ENCODE results near the gene OSBPL2. TPM values are rescaled to one million over a fixed set of nuclear protein-coding genes. Genes with fewer than 3 reads are reported as not detected.

Gene OSBPL2
- total RNA-seq, 1 experiment from 2014 or later = 49.5 TPM

DNA sequence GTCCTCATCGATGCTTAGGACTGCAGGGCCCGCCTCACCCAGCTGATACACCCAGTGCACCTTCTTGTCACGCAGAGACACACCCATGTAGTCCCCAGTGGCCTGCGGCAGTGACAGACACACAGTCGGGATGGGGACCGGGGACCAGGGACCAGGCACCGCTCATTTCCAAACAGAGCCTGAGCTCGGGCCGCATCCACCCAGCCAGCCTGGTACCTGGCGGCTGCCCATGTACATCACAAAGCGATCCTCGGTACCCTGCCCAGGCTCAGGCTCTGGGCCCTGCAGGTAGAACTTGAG, 76.0 kb downstream of the OSBPL2 start:
- no peak overlapping the region for H3K4me3 Mint-ChIP-seq
- no peak overlapping the region for H3K27ac Mint-ChIP-seq
- no peaks in the 10 kb centered on the region for H3K9me3 Mint-ChIP-seq
- ATAC-seq = no peak
- H3K36me3 Mint-ChIP-seq = peaks cover 35% of the 10 kb centered on the region
- TF ChIP-seq, protein P1, sequence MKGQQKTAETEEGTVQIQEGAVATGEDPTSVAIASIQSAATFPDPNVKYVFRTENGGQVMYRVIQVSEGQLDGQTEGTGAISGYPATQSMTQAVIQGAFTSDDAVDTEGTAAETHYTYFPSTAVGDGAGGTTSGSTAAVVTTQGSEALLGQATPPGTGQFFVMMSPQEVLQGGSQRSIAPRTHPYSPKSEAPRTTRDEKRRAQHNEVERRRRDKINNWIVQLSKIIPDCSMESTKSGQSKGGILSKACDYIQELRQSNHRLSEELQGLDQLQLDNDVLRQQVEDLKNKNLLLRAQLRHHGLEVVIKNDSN (CRISPR knock-in tag; IDR thresholded peaks at IDR 0.05) = no peak
- TF ChIP-seq, protein P2, sequence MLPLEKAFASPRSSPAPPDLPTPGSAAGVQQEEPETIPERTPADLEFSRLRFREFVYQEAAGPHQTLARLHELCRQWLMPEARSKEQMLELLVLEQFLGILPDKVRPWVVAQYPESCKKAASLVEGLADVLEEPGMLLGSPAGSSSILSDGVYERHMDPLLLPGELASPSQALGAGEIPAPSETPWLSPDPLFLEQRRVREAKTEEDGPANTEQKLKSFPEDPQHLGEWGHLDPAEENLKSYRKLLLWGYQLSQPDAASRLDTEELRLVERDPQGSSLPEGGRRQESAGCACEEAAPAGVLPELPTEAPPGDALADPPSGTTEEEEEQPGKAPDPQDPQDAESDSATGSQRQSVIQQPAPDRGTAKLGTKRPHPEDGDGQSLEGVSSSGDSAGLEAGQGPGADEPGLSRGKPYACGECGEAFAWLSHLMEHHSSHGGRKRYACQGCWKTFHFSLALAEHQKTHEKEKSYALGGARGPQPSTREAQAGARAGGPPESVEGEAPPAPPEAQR (CRISPR knock-in tag; IDR thresholded peaks at IDR 0.05) = no peak
- TF ChIP-seq NFYB (CRISPR knock-in tag; conservative IDR thresholded peaks at IDR 0.05; ENCODE audit: low read depth) = no peak
- TF ChIP-seq OVOL2 (CRISPR knock-in tag; IDR thresholded peaks at IDR 0.05; ENCODE audit: borderline replicate concordance) = no peak
- no peak for TF ChIP-seq JUN (CRISPR knock-in tag; IDR thresholded peaks at IDR 0.05)
- no peak for TF ChIP-seq KAT7 (CRISPR knock-in tag; IDR thresholded peaks at IDR 0.05; ENCODE audit: borderline replicate concordance)
- TF ChIP-seq NFE2L1 (CRISPR knock-in tag; IDR thresholded peaks at IDR 0.05) = no peak
- TF ChIP-seq, protein P3, sequence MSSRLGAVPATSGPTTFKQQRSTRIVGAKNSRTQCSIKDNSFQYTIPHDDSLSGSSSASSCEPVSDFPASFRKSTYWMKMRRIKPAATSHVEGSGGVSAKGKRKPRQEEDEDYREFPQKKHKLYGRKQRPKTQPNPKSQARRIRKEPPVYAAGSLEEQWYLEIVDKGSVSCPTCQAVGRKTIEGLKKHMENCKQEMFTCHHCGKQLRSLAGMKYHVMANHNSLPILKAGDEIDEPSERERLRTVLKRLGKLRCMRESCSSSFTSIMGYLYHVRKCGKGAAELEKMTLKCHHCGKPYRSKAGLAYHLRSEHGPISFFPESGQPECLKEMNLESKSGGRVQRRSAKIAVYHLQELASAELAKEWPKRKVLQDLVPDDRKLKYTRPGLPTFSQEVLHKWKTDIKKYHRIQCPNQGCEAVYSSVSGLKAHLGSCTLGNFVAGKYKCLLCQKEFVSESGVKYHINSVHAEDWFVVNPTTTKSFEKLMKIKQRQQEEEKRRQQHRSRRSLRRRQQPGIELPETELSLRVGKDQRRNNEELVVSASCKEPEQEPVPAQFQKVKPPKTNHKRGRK (CRISPR knock-in tag; IDR thresholded peaks at IDR 0.05; ENCODE audit: borderline replicate concordance) = no peak
- TF ChIP-seq, protein P4, sequence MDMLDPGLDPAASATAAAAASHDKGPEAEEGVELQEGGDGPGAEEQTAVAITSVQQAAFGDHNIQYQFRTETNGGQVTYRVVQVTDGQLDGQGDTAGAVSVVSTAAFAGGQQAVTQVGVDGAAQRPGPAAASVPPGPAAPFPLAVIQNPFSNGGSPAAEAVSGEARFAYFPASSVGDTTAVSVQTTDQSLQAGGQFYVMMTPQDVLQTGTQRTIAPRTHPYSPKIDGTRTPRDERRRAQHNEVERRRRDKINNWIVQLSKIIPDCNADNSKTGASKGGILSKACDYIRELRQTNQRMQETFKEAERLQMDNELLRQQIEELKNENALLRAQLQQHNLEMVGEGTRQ (CRISPR knock-in tag; IDR thresholded peaks at IDR 0.05) = no peak
- TF ChIP-seq, protein P5, sequence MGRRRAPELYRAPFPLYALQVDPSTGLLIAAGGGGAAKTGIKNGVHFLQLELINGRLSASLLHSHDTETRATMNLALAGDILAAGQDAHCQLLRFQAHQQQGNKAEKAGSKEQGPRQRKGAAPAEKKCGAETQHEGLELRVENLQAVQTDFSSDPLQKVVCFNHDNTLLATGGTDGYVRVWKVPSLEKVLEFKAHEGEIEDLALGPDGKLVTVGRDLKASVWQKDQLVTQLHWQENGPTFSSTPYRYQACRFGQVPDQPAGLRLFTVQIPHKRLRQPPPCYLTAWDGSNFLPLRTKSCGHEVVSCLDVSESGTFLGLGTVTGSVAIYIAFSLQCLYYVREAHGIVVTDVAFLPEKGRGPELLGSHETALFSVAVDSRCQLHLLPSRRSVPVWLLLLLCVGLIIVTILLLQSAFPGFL (CRISPR knock-in tag; IDR thresholded peaks at IDR 0.05; ENCODE audit: borderline replicate concordance) = no peak
- TF ChIP-seq, protein P6, sequence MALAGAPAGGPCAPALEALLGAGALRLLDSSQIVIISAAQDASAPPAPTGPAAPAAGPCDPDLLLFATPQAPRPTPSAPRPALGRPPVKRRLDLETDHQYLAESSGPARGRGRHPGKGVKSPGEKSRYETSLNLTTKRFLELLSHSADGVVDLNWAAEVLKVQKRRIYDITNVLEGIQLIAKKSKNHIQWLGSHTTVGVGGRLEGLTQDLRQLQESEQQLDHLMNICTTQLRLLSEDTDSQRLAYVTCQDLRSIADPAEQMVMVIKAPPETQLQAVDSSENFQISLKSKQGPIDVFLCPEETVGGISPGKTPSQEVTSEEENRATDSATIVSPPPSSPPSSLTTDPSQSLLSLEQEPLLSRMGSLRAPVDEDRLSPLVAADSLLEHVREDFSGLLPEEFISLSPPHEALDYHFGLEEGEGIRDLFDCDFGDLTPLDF (CRISPR knock-in tag; IDR thresholded peaks at IDR 0.05) = no peak
- TF ChIP-seq ZNF232 (CRISPR knock-in tag; IDR thresholded peaks at IDR 0.05) = no peak
- TF ChIP-seq ESRRA (CRISPR knock-in tag; IDR thresholded peaks at IDR 0.05; ENCODE audit: borderline replicate concordance) = no peak
- TF ChIP-seq FOXP1 (CRISPR knock-in tag; IDR thresholded peaks at IDR 0.05; ENCODE audit: borderline replicate concordance) = no peak
- TF ChIP-seq PRRX2 (CRISPR knock-in tag; IDR thresholded peaks at IDR 0.05) = no peak
- TF ChIP-seq, protein P7, sequence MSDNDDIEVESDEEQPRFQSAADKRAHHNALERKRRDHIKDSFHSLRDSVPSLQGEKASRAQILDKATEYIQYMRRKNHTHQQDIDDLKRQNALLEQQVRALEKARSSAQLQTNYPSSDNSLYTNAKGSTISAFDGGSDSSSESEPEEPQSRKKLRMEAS (CRISPR knock-in tag; IDR thresholded peaks at IDR 0.05) = no peak
- no peak for TF ChIP-seq RORB (CRISPR knock-in tag; IDR thresholded peaks at IDR 0.05)
- TF ChIP-seq, protein P8, sequence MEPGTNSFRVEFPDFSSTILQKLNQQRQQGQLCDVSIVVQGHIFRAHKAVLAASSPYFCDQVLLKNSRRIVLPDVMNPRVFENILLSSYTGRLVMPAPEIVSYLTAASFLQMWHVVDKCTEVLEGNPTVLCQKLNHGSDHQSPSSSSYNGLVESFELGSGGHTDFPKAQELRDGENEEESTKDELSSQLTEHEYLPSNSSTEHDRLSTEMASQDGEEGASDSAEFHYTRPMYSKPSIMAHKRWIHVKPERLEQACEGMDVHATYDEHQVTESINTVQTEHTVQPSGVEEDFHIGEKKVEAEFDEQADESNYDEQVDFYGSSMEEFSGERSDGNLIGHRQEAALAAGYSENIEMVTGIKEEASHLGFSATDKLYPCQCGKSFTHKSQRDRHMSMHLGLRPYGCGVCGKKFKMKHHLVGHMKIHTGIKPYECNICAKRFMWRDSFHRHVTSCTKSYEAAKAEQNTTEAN (CRISPR knock-in tag; IDR thresholded peaks at IDR 0.05) = no peak
- TF ChIP-seq, protein P9, sequence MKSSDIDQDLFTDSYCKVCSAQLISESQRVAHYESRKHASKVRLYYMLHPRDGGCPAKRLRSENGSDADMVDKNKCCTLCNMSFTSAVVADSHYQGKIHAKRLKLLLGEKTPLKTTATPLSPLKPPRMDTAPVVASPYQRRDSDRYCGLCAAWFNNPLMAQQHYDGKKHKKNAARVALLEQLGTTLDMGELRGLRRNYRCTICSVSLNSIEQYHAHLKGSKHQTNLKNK (CRISPR knock-in tag; IDR thresholded peaks at IDR 0.05) = no peak
- CTCF ChIA-PET = no interaction called here
- H3K4me1 Mint-ChIP-seq = no peaks in the 10 kb centered on the region
- H3K27me3 Mint-ChIP-seq (ENCODE audit: low read depth) = no peaks in the 10 kb centered on the region
- POLR2A ChIA-PET = no interaction called here
- no peak for DNase-seq (ENCODE audit: low spot score)

Data from WTC11 (cell line).